OCI-LY3 (cell line): ENCODE results near the gene PSMD7.

Source experiments
- CTCF ChIP-seq: fragments of 200-600, 300-600 bp; sonication (generic); IDR thresholded peaks from 2 replicates; pipeline ENCODE4 v1.5.1; 2014; ENCODE audit warnings: antibody characterized with exemption, low read length, low read depth
- EZH2phosphoT487 ChIP-seq: fragments of 200-600 bp; shearing (Covaris generic); IDR thresholded peaks from 2 replicates; pipeline ENCODE4 v1.6.1; 2018; ENCODE audit warnings: antibody characterized with exemption, mixed run types, low read depth

GRCh38 chr16:74253161-74253938 lies 43.3 kb upstream of the PSMD7 start:
- TF ChIP-seq CTCF (no peak), EZH2phosphoT487 (no peak)
